ENCODE measurements around the gene VAV3.

GRCh38 chr1:107599220-107599619 lies 365.8 kb downstream of the VAV3 start:
- no peak for TF ChIP-seq CTCF (IDR thresholded peaks at IDR 0.05)
- TF ChIP-seq POLR2A (IDR thresholded peaks at IDR 0.05), result no peak
- TF ChIP-seq EP300 (IDR thresholded peaks at IDR 0.05; ENCODE audit: low read depth), result no peak

Data from transverse colon (tissue), 3 donors.